Fibroblast of villous mesenchyme (primary cell): ENCODE results near the gene ZC3H7B. TPM values are rescaled to one million over a fixed set of nuclear protein-coding genes. Genes with fewer than 3 reads are reported as not detected.

Source experiments
- DNase-seq: peaks from one replicate; pipeline ENCODE4 v3.0.0-alpha.2; 2010; ENCODE audit warnings: low read depth
- H3K4me3 ChIP-seq: 2 replicates; pipeline ENCODE4 v1.5.1; 2011; ENCODE audit warnings: low read depth, mild to moderate bottlenecking, low read length
- total RNA-seq: library from RNA; depleted of rRNA; stranded (reverse); fragments of >200 nt; gene quantifications from 2 replicates; pipeline ENCODE4 v1.2.3, GENCODE V29; 2012
- TF ChIP-seq, protein P1 (sequence below): IDR thresholded peaks from 2 replicates; pipeline ENCODE4 v1.5.1; 2012; ENCODE audit warnings: low read depth, mild to moderate bottlenecking, low read length; ENCODE audit not compliant: insufficient read depth

Gene ZC3H7B
- total RNA-seq, 1 donor = 80.3 TPM

DNA sequence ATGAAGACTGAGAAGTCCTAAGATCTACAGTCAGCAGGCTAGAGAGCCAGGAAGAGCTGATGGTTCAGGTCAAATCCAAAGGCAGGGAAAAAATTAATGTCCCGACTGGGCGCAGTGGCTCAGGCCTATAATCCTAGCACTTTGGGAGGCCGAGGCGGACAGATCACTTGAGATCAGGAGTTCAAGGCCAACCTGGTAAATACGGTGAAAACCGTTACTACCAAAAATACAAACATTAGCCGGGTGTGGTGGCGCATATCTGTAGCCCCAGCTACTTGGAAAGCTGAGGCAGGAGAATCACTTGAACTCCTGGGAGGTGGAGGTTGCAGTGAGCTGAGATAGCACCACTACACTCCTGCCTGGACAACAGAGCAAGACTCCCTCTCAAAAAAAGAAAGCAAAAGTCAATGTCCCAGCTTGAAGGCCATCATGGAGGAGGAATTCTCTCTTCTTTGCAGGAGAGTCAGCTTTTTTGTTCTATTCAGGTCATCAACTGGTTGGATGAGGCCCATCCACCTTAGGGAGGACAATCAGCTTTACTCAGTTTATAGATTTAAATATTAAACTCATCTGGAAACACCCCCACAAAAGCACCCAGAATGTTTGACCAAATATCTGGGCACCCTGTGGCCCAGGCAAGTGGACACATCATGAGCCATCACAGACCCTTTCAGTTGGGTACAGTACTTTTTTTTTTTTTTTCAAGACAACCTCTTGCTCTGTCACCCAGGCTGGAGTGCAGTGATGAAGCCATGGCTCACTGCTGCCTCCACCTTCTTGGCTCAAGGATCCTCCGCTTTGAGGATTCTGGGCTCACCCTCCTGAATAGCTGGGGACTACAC lies 4.3 kb upstream of the ZC3H7B start:
- no peak for DNase-seq
- H3K4me3 ChIP-seq = no peak overlapping the region
- TF ChIP-seq, protein P1, sequence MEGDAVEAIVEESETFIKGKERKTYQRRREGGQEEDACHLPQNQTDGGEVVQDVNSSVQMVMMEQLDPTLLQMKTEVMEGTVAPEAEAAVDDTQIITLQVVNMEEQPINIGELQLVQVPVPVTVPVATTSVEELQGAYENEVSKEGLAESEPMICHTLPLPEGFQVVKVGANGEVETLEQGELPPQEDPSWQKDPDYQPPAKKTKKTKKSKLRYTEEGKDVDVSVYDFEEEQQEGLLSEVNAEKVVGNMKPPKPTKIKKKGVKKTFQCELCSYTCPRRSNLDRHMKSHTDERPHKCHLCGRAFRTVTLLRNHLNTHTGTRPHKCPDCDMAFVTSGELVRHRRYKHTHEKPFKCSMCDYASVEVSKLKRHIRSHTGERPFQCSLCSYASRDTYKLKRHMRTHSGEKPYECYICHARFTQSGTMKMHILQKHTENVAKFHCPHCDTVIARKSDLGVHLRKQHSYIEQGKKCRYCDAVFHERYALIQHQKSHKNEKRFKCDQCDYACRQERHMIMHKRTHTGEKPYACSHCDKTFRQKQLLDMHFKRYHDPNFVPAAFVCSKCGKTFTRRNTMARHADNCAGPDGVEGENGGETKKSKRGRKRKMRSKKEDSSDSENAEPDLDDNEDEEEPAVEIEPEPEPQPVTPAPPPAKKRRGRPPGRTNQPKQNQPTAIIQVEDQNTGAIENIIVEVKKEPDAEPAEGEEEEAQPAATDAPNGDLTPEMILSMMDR = no peak

DNA sequence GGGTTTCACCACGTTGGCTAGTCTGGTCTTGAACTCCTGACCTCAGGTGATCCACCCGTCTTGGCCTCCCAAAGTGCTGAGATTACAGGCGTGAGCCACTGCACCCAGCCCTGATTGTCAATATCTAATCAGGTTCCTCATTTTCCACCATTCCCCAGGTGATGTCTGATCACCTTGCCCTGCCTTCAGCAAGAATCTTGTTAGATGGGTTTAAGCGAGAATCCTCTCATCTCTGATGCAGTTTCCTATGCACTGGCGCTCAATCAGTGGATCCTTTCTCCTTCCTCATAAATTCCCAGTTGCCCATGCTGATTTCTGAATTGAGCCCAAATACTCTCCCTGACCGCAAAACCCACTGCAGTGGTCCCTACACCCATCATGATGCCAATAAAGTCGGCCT lies 664 bp upstream of the ZC3H7B start:
- DNase-seq = no peak
- TF ChIP-seq, protein P1 = no peak
- peak overlapping the region; percentile 93 for H3K4me3 ChIP-seq

DNA sequence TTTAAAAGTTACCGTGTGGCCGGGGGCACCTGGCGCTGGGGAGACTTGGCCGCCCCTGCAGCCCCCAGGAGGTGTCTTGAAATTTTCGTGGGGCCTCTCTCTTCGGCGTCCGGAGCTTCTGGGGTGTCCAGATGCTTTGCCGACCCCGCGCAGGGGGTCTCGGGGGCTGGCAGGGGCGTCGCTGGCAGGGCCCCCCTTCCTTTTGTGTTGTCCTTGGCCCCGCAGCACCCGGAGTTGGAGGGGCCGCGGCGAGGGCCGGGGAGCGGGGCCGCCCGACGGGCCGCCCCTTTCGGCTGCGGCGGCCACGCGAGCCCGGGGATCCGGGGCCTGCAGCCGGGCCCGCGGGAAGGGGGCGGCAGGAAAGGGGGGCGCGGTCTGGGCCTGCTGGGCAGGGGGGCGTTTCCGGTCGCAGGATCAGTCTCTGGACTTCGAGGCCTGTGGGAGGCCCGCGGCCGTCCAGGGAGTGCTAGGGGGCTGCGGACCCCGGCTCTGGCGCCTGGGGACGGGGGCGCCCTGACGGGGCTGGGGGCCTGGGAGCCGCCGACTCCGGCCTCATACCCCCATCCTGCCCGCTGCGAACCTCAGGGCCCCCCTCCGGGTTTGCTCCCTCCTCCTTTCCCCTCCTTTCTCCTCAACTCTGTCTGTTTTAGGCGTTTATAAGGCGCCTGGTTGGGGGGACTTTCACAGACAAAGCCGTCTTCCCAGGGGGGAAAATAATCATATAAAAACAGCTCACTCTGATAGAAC lies 869 bp downstream of the ZC3H7B start:
- H3K4me3 ChIP-seq = peak overlapping the region; percentile 93
- no peak for DNase-seq
- TF ChIP-seq, protein P1 = no peak

DNA sequence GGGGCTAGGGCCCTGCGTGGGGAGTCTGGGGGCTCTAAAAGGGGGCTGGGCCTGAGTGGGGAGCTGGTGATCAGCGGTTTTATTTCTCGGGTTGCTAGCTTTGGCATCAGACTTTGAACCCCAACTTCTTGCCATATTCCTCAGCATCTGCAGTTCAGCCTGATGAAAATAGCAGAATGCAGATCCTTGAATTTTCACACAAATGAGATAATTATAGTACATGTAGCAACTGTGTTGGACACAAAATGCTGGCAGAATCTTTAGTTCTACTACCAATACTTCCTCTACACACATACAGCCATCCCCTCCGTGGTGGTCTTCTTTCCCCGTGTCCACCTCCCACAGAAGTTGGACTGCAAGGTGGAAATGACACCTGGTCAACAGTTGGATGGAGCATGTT lies 1.5 kb downstream of the ZC3H7B start:
- peak overlapping the region; percentile 93 for H3K4me3 ChIP-seq
- TF ChIP-seq, protein P1 = no peak
- no peak for DNase-seq

DNA sequence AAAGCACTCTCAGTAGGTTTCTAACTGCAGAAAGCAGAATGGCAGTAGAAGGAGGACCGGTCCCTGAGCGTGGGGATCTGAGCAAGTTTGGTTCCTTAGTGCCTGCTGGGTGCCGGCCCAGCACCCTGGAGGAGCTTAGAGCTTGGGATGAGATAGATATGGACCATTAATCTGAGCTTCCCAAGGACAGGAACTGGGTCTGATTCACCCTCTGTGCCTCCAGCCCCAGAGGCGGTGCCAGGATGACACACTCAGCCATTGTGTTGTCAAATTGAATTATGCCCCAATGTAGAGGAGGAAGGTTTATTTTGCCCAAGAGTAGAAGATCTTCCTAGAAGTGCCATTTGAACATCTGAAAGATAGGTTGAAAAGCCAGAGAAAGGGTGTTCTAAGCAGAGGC lies 4.3 kb downstream of the ZC3H7B start:
- no peak overlapping the region for H3K4me3 ChIP-seq
- peak; percentile 55 for DNase-seq
- TF ChIP-seq, protein P1 = no peak

DNA sequence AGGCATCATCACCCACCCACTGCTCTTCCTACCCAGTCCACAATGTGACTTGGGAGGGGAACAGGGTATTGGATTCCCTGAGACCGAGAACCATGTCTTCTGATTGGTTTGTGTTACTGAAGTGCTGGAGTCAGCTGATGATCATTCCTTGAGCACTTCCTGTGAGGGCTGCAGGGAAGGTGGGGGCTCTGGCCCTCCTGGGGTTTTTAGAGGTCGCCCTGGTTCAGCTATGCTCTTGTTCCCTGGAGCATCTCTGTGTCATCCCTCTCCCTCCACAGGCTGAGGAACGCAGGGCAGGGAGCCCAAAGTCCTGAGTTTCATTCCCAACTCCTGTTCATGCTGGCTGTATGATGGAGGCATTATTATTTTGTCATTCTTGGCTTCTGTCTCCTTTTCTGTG lies 6.7 kb downstream of the ZC3H7B start:
- no peak overlapping the region for H3K4me3 ChIP-seq
- TF ChIP-seq, protein P1 = no peak
- DNase-seq = peak; percentile 66
